ENCODE measurements around the gene ALPK3.

- no peak for TF ChIP-seq CTCF (IDR thresholded peaks at IDR 0.05)
- TF ChIP-seq POLR2A (IDR thresholded peaks at IDR 0.05), result no peak
Measured at GRCh38 chr15:84883916-84884781, 67.0 kb downstream of the ALPK3 start, which contains the start of gene SLC28A1.
